A549 (cell line): ENCODE results near the gene SEPTIN1. TPM values are rescaled to one million over a fixed set of nuclear protein-coding genes. Genes with fewer than 3 reads are reported as not detected.
A peak's percentile ranks its signal among the peaks of the same experiment; 100 is the strongest.

Source experiments
- ATAC-seq, 2 experiments: fragments of 200-7000 bp in 1 of 2; fragments of >200 bp in 1 of 2; cut with Nextera tagmentation in 1 of 2; cut with Tn5 transposase in 1 of 2; 3 replicates each; pipeline versions ENCODE4 v1.8.0 to v1.9.1; 2018 to 2020; ENCODE audit warnings: mild to moderate bottlenecking in 1 of 2, moderate library complexity in 1 of 2
- CTCF ChIA-PET: fragments of 300-600 bp; sonication (Branson Sonifier 250); formaldehyde crosslinking; extraction: SDS; loops from one replicate; lab custom pipeline; 2021; ENCODE audit warnings: antibody characterized with exemption, inconsistent platforms; lab: Yijun Ruan, JAX
- POLR2A ChIA-PET: fragments of 350-600 bp; formaldehyde crosslinking; extraction: SDS; loops from one replicate; lab custom pipeline; 2021; ENCODE audit warnings: antibody characterized with exemption, inconsistent platforms; lab: Yijun Ruan, JAX
- DNase-seq, 2 experiments: peaks; one replicate each; pipeline versions ENCODE4 v3.0.0 to v3.0.0-alpha.2; 2011 to 2016; ENCODE audit warnings: low read depth in 1 of 2, low spot score in 1 of 2
- FAIRE-seq: peaks from 2 replicates; lab custom pipeline; 2011; peaks lifted over from hg19 to GRCh38; lab: Jason Lieb, UNC
- H3K27ac ChIP-seq, 2 experiments: fragments of >200 bp; sonication (Bioruptor Twin); formaldehyde crosslinking; 3 replicates each; pipeline ENCODE4 v1.5.1; 2016 to 2017
- H3K4me1 ChIP-seq: fragments of >200 bp; sonication (Bioruptor Twin); formaldehyde crosslinking; 3 replicates; pipeline ENCODE4 v1.6.1; 2016
- H3K4me2 ChIP-seq: fragments of >200 bp; sonication (Bioruptor Twin); formaldehyde crosslinking; 3 replicates; pipeline ENCODE4 v1.6.1; 2016
- H3K4me3 ChIP-seq: fragments of >200 bp; sonication (Bioruptor Twin); formaldehyde crosslinking; 3 replicates; pipeline ENCODE4 v1.5.1; 2016
- H3K9me3 ChIP-seq: fragments of >200 bp; sonication (Bioruptor Twin); formaldehyde crosslinking; 3 replicates; pipeline ENCODE4 v1.6.1; 2016
- BHLHE40 ChIP-seq: IDR thresholded peaks from 2 replicates; pipeline ENCODE4 v1.6.1; 2012; ENCODE audit warnings: low read depth, low read length, inconsistent platforms
- CBX2 ChIP-seq: fragments of 200-600 bp; sonication (generic); IDR thresholded peaks from 2 replicates; pipeline ENCODE4 v1.6.1; 2016; ENCODE audit warnings: low read depth, mild to moderate bottlenecking, borderline replicate concordance
- CEBPB ChIP-seq, 2 experiments: fragments of >200 bp in 1 of 2; sonication (Bioruptor Twin) in 1 of 2; formaldehyde crosslinking in 1 of 2; IDR thresholded peaks; 2 replicates each; pipeline ENCODE4 v1.6.1; 2012 to 2016
- EHMT2 ChIP-seq: fragments of 200-600 bp; sonication (generic); IDR thresholded peaks from 2 replicates; pipeline ENCODE4 v1.6.1; 2016; ENCODE audit warnings: antibody characterized with exemption, low read depth, mild to moderate bottlenecking, moderate library complexity
- ESRRA ChIP-seq: fragments of 150-350 bp; IDR thresholded peaks from 2 replicates; pipeline ENCODE4 v1.6.1; 2014; ENCODE audit warnings: mild to moderate bottlenecking, low read length, borderline replicate concordance
- FOSB ChIP-seq: fragments of 250-450 bp; sonication (Bioruptor Pico); IDR thresholded peaks from 2 replicates; pipeline ENCODE4 v1.5.0; 2020; ENCODE audit warnings: mild to moderate bottlenecking, moderate library complexity
- FOSL2 ChIP-seq, 2 experiments: fragments of 450-650 bp in 1 of 2; fragments of >200 bp in 1 of 2; sonication (Bioruptor Twin) in 1 of 2; formaldehyde crosslinking; IDR thresholded peaks; 2 replicates each; pipeline versions ENCODE4 v1.5.0 to v1.6.1; 2016 to 2020; ENCODE audit warnings: mild to moderate bottlenecking in 1 of 2, moderate library complexity in 1 of 2
- FOXS1 ChIP-seq: fragments of 250-450 bp; sonication (Bioruptor Pico); IDR thresholded peaks from 2 replicates; pipeline ENCODE4 v1.5.0; 2020; ENCODE audit warnings: mild to moderate bottlenecking, moderate library complexity
- GATA3 ChIP-seq: IDR thresholded peaks from 2 replicates; pipeline ENCODE4 v1.6.1; 2012; ENCODE audit warnings: borderline replicate concordance
- HDAC2 ChIP-seq: fragments of 200-600 bp; sonication (generic); IDR thresholded peaks from 2 replicates; pipeline ENCODE4 v1.6.1; 2016
- JUN ChIP-seq, 2 experiments: fragments of >200 bp; sonication (Bioruptor Twin); formaldehyde crosslinking; IDR thresholded peaks; 2 replicates in 1 of 2; 3 replicates in 1 of 2; pipeline ENCODE4 v1.6.1; 2016 to 2017
- KDM1A ChIP-seq: fragments of 200-600 bp; sonication (generic); IDR thresholded peaks from 2 replicates; pipeline ENCODE4 v1.6.1; 2016; ENCODE audit warnings: low read depth, mild to moderate bottlenecking
- KDM5A ChIP-seq: fragments of 200-600 bp; sonication (generic); IDR thresholded peaks from 2 replicates; pipeline ENCODE4 v1.6.1; 2016; ENCODE audit warnings: antibody characterized with exemption, mild to moderate bottlenecking
- MAFK ChIP-seq: fragments of 450-650 bp; IDR thresholded peaks from 2 replicates; pipeline ENCODE4 v1.6.1; 2014; ENCODE audit not compliant: partially characterized antibody
- MAZ ChIP-seq: fragments of 150-350 bp; IDR thresholded peaks from 2 replicates; pipeline ENCODE4 v1.6.1; 2014; ENCODE audit warnings: antibody characterized with exemption, low read depth, low read length, borderline replicate concordance
- NFE2L2 ChIP-seq: fragments of 150-350 bp; conservative IDR thresholded peaks from 2 replicates; pipeline ENCODE4 v1.6.1; 2014; ENCODE audit warnings: low read length
- NPAS2 ChIP-seq: fragments of 250-450 bp; sonication (Bioruptor Pico); IDR thresholded peaks from 2 replicates; pipeline ENCODE4 v1.8.0; 2022; ENCODE audit warnings: mild to moderate bottlenecking, moderate library complexity, borderline replicate concordance
- POLR2AphosphoS2 ChIP-seq: conservative IDR thresholded peaks from 2 replicates; pipeline ENCODE4 v1.6.1; 2012; ENCODE audit warnings: low read length, improper control_type of control experiment, inconsistent platforms
- SREBF2 ChIP-seq: fragments of 450-650 bp; IDR thresholded peaks from 2 replicates; pipeline ENCODE4 v1.6.1; 2014; ENCODE audit warnings: mild to moderate bottlenecking, moderate library complexity
- TP53 ChIP-seq: fragments of 250-450 bp; sonication (Bioruptor Pico); IDR thresholded peaks from 2 replicates; pipeline ENCODE4 v1.5.0; 2021; ENCODE audit warnings: mild to moderate bottlenecking, moderate library complexity
- WGBS: methylation state at CpG from one replicate; pipeline ENCODE4 v1.1.6; 2017; ENCODE audit errors: missing lambda C conversion rate; 5-methylcytosine and 5-hydroxymethylcytosine counted together
- polyA plus RNA-seq, 4 experiments: library from polyadenylated mRNA; depleted of rRNA in 3 of 4; stranded (reverse); fragments of >200 nt; fragmentation: RNase III in 1 of 4; extraction: RNeasy Plus Mini Kit Qiagen cat#74134 plus additional on column Dnase treatment in 1 of 4; gene quantifications; 2 replicates in 3 of 4; 3 replicates in 1 of 4; pipeline ENCODE4 v1.2.3, GENCODE V29; 2011 to 2017
- TF ChIP-seq, protein P1 (sequence below): fragments of 200-600 bp; sonication (generic); IDR thresholded peaks from 2 replicates; pipeline ENCODE4 v1.6.1; 2016; ENCODE audit warnings: antibody characterized with exemption, mild to moderate bottlenecking, moderate library complexity
- TF ChIP-seq, protein P2 (sequence below): fragments of >200 bp; sonication (Bioruptor Twin); formaldehyde crosslinking; IDR thresholded peaks from 2 replicates; pipeline ENCODE4 v1.6.1; 2016
- TF ChIP-seq, protein P3 (sequence below): fragments of 150-350 bp; IDR thresholded peaks from 2 replicates; pipeline ENCODE4 v1.6.1; 2014; ENCODE audit warnings: low read depth, mild to moderate bottlenecking, low read length
- TF ChIP-seq, protein P4 (sequence below): IDR thresholded peaks from 2 replicates; pipeline ENCODE4 v1.6.1; 2012

Gene SEPTIN1
- polyA plus RNA-seq, 2 of the 4 experiments (the other 2 are of a cell fraction), result 0.17 to 0.65 TPM

DNA sequence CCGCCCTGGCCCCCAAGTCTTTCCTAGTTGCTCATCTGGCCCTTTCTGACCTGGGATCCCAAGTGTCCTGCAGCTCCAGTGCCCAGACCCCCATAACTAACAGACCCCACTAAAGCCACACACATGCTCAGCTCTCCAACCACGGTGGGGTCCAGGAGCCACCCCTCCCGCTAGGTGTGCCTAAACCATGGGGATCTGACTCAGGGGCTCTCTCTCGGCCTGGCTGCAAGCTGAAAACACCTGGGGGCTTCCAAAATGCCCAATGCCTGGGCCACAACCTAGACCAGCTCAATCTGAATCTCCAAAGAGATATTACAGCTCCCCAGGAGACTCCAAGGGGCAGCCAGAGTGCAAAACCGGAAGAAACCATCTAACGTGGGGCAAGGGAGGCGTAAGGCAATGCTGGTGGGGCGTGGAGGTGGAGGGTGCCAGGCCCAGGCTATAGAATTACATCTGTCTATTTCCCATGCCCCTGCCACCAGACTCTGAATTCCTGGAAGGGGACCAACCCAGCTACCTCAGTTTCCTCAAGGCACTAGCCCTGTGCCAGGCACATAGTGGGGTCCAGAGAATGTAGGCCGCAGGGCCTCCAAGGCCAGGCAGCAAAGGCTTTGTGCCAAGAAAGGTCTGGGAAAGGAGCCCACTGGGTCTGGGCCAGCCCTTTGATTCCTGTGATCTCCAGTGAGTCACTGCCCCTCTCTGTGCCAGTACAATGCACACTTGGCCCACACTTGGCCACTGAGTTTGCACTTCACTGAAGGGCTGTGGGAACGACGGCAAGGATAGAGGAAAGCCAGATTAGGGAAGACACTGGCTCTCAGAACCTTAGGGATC is 30.6 kb downstream of the SEPTIN1 start:
- ATAC-seq (peak in 1 of 2 experiments; percentile 9; a peak in 1 of 6 replicates), FAIRE-seq (no peak), DNase-seq (peak in 1 of 2 experiments; percentile 60)
- CTCF ChIA-PET, result interaction anchor here (0.8 to 2.4 kb wide), 2 partner anchors 10 to 57 kb away, joined by 3 to 6 read pairs; no protein-coding TSS in a partner anchor
- TF ChIP-seq CEBPB (IDR thresholded peaks at IDR 0.05), result no peak
- no peak for TF ChIP-seq FOSL2 (IDR thresholded peaks at IDR 0.05)
- peak; percentile 46 for TF ChIP-seq FOSL2 (CRISPR knock-in tag; IDR thresholded peaks at IDR 0.05)
- TF ChIP-seq NPAS2, result no peak
- no peak for TF ChIP-seq FOSB (CRISPR knock-in tag)
- TF ChIP-seq, protein P1, sequence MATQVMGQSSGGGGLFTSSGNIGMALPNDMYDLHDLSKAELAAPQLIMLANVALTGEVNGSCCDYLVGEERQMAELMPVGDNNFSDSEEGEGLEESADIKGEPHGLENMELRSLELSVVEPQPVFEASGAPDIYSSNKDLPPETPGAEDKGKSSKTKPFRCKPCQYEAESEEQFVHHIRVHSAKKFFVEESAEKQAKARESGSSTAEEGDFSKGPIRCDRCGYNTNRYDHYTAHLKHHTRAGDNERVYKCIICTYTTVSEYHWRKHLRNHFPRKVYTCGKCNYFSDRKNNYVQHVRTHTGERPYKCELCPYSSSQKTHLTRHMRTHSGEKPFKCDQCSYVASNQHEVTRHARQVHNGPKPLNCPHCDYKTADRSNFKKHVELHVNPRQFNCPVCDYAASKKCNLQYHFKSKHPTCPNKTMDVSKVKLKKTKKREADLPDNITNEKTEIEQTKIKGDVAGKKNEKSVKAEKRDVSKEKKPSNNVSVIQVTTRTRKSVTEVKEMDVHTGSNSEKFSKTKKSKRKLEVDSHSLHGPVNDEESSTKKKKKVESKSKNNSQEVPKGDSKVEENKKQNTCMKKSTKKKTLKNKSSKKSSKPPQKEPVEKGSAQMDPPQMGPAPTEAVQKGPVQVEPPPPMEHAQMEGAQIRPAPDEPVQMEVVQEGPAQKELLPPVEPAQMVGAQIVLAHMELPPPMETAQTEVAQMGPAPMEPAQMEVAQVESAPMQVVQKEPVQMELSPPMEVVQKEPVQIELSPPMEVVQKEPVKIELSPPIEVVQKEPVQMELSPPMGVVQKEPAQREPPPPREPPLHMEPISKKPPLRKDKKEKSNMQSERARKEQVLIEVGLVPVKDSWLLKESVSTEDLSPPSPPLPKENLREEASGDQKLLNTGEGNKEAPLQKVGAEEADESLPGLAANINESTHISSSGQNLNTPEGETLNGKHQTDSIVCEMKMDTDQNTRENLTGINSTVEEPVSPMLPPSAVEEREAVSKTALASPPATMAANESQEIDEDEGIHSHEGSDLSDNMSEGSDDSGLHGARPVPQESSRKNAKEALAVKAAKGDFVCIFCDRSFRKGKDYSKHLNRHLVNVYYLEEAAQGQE, result no peak
- TF ChIP-seq GATA3, result 0 out of 2 replicates have a peak, but pooled peaks have one; percentile 28
- TF ChIP-seq JUN (IDR thresholded peaks at IDR 0.05), result 0 out of 5 replicates have a peak, but pooled peaks of 1 of the 2 experiments have one; percentile 27
- TF ChIP-seq MAZ, result no peak
- POLR2A ChIA-PET, result interaction anchor here (1.2 kb wide), 1 partner anchor 16 kb away, joined by 3 read pairs; no protein-coding TSS in a partner anchor
- Histone ChIP-seq H3K9me3 (no peaks in the 10 kb centered on the region), H3K4me3 (no peak overlapping the region), H3K4me1 (peaks cover 41% of the 10 kb centered on the region), H3K27ac (peak overlapping the region; percentile 32 to 96; a peak in 4 of 6 replicates), H3K4me2 (peak overlapping the region; percentile 46)
- WGBS, result 68% methylated on average over 11 of the region's 11 CpGs

DNA sequence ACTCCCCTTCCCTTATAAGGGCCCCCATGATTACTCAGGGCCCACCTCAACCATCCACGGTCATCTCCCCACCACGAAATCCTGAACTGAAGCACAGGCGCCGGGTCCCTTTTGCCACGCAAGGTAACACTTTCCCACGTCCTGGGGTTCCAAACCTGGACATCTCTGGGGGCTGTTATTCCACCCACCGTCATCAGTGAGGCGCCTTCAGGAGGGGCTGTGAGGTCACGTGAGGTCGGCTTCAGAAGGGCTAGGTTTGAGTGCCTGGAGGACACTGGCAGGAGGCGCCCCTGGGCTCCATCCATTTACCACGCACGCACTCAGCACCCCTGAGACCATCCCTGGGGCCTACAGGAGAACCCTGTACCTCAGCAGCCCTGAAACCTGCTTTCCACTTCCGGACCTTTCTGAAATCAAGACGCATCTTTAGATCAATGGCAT is 31.3 kb downstream of the SEPTIN1 start:
- H3K4me2 ChIP-seq, result no peak overlapping the region
- ChIA-PET POLR2A (no interaction called here), CTCF (interaction anchor here (1.0 to 2.4 kb wide), 2 partner anchors 9 to 58 kb away, joined by 3 to 6 read pairs; no protein-coding TSS in a partner anchor)
- no peak for DNase-seq
- FAIRE-seq, result no peak
- H3K4me1 ChIP-seq, result peaks cover 33% of the 10 kb centered on the region
- H3K4me3 ChIP-seq, result no peak overlapping the region
- H3K27ac ChIP-seq, result no peak overlapping the region; a peak in 1 of 6 replicates
- no peak for ATAC-seq
- 91% methylated on average over 15 of the region's 15 CpGs for WGBS
- H3K9me3 ChIP-seq, result no peaks in the 10 kb centered on the region
- TF ChIP-seq TP53 (CRISPR knock-in tag) (no peak), EHMT2 (no peak), GATA3 (no peak), ESRRA (no peak), MAFK (no peak), JUN (IDR thresholded peaks at IDR 0.05) (no peak), HDAC2 (no peak), NFE2L2 (no peak), MAZ (no peak), FOXS1 (no peak), BHLHE40 (no peak), SREBF2 (no peak), POLR2AphosphoS2 (no peak), CEBPB (IDR thresholded peaks at IDR 0.05) (no peak), CBX2 (no peak), KDM1A (no peak), KDM5A (no peak)
- TF ChIP-seq, protein P2, sequence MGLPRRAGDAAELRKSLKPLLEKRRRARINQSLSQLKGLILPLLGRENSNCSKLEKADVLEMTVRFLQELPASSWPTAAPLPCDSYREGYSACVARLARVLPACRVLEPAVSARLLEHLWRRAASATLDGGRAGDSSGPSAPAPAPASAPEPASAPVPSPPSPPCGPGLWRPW, result no peak
- TF ChIP-seq, protein P3, sequence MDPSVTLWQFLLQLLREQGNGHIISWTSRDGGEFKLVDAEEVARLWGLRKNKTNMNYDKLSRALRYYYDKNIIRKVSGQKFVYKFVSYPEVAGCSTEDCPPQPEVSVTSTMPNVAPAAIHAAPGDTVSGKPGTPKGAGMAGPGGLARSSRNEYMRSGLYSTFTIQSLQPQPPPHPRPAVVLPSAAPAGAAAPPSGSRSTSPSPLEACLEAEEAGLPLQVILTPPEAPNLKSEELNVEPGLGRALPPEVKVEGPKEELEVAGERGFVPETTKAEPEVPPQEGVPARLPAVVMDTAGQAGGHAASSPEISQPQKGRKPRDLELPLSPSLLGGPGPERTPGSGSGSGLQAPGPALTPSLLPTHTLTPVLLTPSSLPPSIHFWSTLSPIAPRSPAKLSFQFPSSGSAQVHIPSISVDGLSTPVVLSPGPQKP, result no peak
- TF ChIP-seq, protein P4, sequence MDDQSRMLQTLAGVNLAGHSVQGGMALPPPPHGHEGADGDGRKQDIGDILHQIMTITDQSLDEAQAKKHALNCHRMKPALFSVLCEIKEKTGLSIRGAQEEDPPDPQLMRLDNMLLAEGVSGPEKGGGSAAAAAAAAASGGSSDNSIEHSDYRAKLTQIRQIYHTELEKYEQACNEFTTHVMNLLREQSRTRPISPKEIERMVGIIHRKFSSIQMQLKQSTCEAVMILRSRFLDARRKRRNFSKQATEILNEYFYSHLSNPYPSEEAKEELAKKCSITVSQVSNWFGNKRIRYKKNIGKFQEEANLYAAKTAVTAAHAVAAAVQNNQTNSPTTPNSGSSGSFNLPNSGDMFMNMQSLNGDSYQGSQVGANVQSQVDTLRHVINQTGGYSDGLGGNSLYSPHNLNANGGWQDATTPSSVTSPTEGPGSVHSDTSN, result no peak
- TF ChIP-seq, all 56 proteins: peak for 0
